Middle frontal gyrus (tissue), 1 donor: ENCODE measurements around the gene VPS9D1.
"Not testable (repeated sequence)": the region's sequence is repeated elsewhere in the genome, so short reads cannot be mapped to it uniquely, and the experiment has no call there.

Experiments
- DNase-seq: peaks from one replicate; pipeline ENCODE4 v3.0.0-alpha.2; 2015; ENCODE audit warnings: low spot score; ENCODE audit errors: extremely low spot score

The VPS9D1 gene

GRCh38 chr16:89709716-89710432 lies 10.8 kb downstream of the VPS9D1 start:
- DNase-seq: no peak

GRCh38 chr16:89709166-89709565 lies 11.5 kb downstream of the VPS9D1 start:
- DNase-seq: no peak

GRCh38 chr16:89708481-89708931 lies 12.2 kb downstream of the VPS9D1 start:
- no peak for DNase-seq

GRCh38 chr16:89707695-89708094 lies 13.0 kb downstream of the VPS9D1 start:
- DNase-seq: no peak

- DNase-seq: no peak
Observed at GRCh38 chr16:89706518-89707260, 14.0 kb downstream of the VPS9D1 start.

GRCh38 chr16:89705006-89705405 lies 15.7 kb downstream of the VPS9D1 start:
- DNase-seq: no peak

GRCh38 chr16:89704281-89704680 lies 16.4 kb downstream of the VPS9D1 start:
- no peak for DNase-seq

GRCh38 chr16:89701425-89702406 lies 19.0 kb downstream of the VPS9D1 start, which contains the start of gene SPATA2L:
Gene SPATA2L (minus strand): TSS chr16:89701705. CDS start chr16:89701232, 473 bp downstream.
- DNase-seq: peak; percentile 73

GRCh38 chr16:89700649-89701424 lies 19.9 kb downstream of the VPS9D1 start:
- DNase-seq: no peak

- peak; percentile 99 for DNase-seq
Observed at GRCh38 chr16:89700100-89700648, 20.5 kb downstream of the VPS9D1 start.

- not testable (repeated sequence) for DNase-seq
Observed at GRCh38 chr16:89699629-89700099, 21.0 kb downstream of the VPS9D1 start.

GRCh38 chr16:89698717-89699116 lies 22.0 kb downstream of the VPS9D1 start:
- not testable (repeated sequence) for DNase-seq

- no peak for DNase-seq
Observed at GRCh38 chr16:89697616-89698331, 22.9 kb downstream of the VPS9D1 start.

GRCh38 chr16:89697161-89697615 lies 23.5 kb downstream of the VPS9D1 start:
- DNase-seq: no peak

- DNase-seq: no peak
Observed at GRCh38 chr16:89696670-89697128, 24.0 kb downstream of the VPS9D1 start.

GRCh38 chr16:89695875-89696669 lies 24.6 kb downstream of the VPS9D1 start:
- no peak for DNase-seq

- DNase-seq: no peak
Observed at GRCh38 chr16:89695086-89695874, 25.4 kb downstream of the VPS9D1 start.

- not testable (repeated sequence) for DNase-seq
Observed at GRCh38 chr16:89694784-89695085, 26.0 kb downstream of the VPS9D1 start.
